Colonic mucosa (tissue), 4 donors: Measurements from ENCODE around the gene STK39. TPM values are rescaled to one million over a fixed set of nuclear protein-coding genes. Genes with fewer than 3 reads are reported as not detected.

Experiments
- DNase-seq: peaks from one replicate; pipeline ENCODE4 v3.0.0-alpha.2; 2020
- H3K27ac ChIP-seq: fragments of 200-600 bp; one replicate; pipeline ENCODE4 v1.8.0; 2021
- H3K27me3 ChIP-seq: fragments of 200-600 bp; one replicate; pipeline ENCODE4 v1.8.0; 2021
- H3K36me3 ChIP-seq: fragments of 200-600 bp; one replicate; pipeline ENCODE4 v1.8.0; 2021
- H3K4me1 ChIP-seq: fragments of 200-600 bp; one replicate; pipeline ENCODE4 v1.8.0; 2021; ENCODE audit warnings: mild to moderate bottlenecking
- H3K4me3 ChIP-seq: fragments of 200-600 bp; one replicate; pipeline ENCODE4 v1.8.0; 2021
- H3K9ac ChIP-seq, 2 donors: one replicate each; pipeline ENCODE4 v1.7.0; 2013; ENCODE audit warnings: control low read depth in 2 of 2, low read depth in 2 of 2, low read length in 2 of 2
- H3K9me3 ChIP-seq: fragments of 200-600 bp; one replicate; pipeline ENCODE4 v1.8.0; 2021
- intact Hi-C: fragments of 100-400 bp; cut with DNase I; formaldehyde crosslinking; loops from one replicate; pipeline ENCODE4 v1.14.1; 2022
- total RNA-seq, 2 donors: library from RNA; stranded (reverse); fragmentation: NEBNext Ultra II Directional in 1 of 2; extraction: Animal tissue kit (Norgen Biotek cat#: 25700) in 1 of 2; gene quantifications; one replicate each; pipeline ENCODE4 v1.2.1, GENCODE V29; 2021
- TF ChIP-seq, protein P1 (sequence below): fragments of 200-600 bp; IDR thresholded peaks from one replicate; pipeline ENCODE4 v1.8.0; 2022; ENCODE audit warnings: antibody characterized with exemption, mild to moderate bottlenecking
- donor health status: healthy.
- donor health status: DM: no; HTN: no; CAD: no.
- donor health status: DM: no; HTN: no; CAD: no.

Gene STK39
- total RNA-seq, 2 donors from 2014 or later, result 35.9 to 41.2 TPM

DNA sequence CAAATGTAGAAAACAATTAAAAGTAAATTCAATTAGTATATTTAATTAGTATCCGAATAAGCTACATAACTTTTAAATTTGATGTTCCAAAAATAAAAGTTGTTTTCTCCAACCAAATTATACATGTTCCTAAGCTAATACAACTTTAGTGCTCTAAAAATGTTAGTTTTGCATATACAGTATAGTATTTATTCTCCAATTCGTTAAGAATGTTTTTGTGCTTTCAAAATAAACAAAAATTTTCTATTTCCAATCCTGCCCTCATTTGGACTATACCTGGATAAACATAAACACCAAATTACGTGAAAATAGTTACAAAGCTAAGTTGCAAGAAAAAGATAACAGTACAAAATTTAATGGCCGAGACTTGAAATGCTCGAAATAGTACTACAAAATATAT is 71.9 kb downstream of the STK39 start:
- intact Hi-C loops, result no loop called here
- no peak for DNase-seq
- Histone ChIP-seq H3K27ac (no peak overlapping the region), H3K9me3 (no peaks in the 10 kb centered on the region), H3K27me3 (no peaks in the 10 kb centered on the region), H3K9ac (no peak overlapping the region), H3K36me3 (no peaks in the 10 kb centered on the region), H3K4me3 (no peak overlapping the region), H3K4me1 (no peaks in the 10 kb centered on the region)
- TF ChIP-seq, protein P1, sequence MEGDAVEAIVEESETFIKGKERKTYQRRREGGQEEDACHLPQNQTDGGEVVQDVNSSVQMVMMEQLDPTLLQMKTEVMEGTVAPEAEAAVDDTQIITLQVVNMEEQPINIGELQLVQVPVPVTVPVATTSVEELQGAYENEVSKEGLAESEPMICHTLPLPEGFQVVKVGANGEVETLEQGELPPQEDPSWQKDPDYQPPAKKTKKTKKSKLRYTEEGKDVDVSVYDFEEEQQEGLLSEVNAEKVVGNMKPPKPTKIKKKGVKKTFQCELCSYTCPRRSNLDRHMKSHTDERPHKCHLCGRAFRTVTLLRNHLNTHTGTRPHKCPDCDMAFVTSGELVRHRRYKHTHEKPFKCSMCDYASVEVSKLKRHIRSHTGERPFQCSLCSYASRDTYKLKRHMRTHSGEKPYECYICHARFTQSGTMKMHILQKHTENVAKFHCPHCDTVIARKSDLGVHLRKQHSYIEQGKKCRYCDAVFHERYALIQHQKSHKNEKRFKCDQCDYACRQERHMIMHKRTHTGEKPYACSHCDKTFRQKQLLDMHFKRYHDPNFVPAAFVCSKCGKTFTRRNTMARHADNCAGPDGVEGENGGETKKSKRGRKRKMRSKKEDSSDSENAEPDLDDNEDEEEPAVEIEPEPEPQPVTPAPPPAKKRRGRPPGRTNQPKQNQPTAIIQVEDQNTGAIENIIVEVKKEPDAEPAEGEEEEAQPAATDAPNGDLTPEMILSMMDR, result no peak

DNA sequence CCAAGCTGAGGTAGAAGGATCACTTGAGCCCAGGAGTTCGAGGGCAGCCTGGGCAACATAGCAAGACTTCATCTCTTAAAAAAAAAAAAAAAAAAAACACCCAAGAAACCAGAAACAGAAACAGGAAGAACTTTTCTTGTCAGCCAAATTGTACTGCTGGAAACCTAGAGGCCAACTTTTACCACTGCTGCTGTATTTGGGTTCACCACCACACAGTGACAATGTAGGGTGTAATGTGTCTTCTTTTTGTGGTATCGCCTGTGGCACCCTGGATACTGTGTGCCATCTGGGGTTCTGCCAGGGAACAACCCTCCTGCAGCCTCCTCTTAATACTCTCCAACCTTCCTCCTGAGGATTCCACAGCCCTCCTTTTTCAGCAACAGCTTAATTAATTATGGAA is 72.6 kb downstream of the STK39 start:
- Histone ChIP-seq H3K9ac (no peak overlapping the region), H3K27me3 (no peaks in the 10 kb centered on the region), H3K36me3 (no peaks in the 10 kb centered on the region), H3K4me1 (no peaks in the 10 kb centered on the region), H3K27ac (no peak overlapping the region), H3K4me3 (no peak overlapping the region), H3K9me3 (no peaks in the 10 kb centered on the region)
- no peak for DNase-seq
- intact Hi-C loops, result no loop called here
- TF ChIP-seq, protein P1, result no peak

DNA sequence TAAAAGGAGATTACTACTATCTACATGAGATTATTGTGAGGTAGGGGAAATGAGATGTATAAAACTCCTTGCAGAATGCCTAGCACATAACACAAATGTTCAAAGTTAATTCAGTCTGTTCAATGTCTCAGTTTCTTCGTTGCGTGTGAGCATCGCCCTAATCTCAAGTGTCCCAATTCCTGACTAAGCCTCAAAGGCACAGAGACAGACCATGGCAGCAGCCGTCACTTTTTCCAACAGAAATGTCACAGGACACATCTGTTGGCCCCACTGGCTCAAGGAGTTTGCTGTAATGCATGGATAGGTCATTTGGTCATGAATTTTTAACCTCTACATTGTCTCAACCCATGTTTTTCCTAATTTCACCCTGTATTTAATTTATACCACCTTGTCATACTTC is 75.3 kb downstream of the STK39 start:
- H3K27me3 ChIP-seq, result no peaks in the 10 kb centered on the region
- no peak overlapping the region for H3K4me3 ChIP-seq
- no peaks in the 10 kb centered on the region for H3K9me3 ChIP-seq
- TF ChIP-seq, protein P1, result no peak
- no peaks in the 10 kb centered on the region for H3K4me1 ChIP-seq
- DNase-seq, result no peak
- H3K36me3 ChIP-seq, result no peaks in the 10 kb centered on the region
- intact Hi-C loops, result no loop called here
- H3K27ac ChIP-seq, result no peak overlapping the region
- H3K9ac ChIP-seq, result no peak overlapping the region

DNA sequence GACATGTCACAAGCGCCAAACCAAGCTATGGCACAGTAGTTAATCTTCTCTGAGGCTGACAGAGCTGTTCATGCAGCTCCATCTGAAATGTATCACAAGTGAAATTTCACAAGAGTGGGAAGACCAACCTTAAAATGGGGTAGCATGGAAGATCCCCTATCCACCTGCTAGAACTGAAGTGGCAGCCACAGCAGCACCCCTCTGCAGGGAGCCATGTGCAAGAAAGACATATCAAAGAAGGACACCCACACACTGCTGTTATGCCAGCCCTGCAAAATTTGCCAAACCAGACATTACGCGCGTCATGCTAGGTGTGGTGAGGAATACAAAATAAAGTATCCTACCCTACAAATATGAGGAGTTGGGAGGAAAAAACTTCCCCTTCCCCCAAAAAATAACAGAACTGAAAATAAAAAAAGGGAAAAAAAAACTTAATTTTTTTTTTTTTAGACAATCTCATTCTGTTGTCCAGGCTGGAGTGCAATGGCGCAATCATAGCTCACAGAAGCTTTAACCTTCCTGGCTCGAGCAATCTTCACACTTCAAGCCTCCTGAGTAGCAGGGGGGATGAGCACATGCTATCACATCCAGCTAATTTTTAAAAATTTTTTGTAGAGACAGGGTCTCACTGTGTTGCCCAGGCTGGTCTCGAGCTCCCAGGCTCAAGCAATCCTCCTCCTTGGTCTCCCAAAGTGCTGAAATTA is 76.2 kb downstream of the STK39 start:
- no peak overlapping the region for H3K27ac ChIP-seq
- no peak overlapping the region for H3K9ac ChIP-seq
- TF ChIP-seq, protein P1, result no peak
- DNase-seq, result no peak
- H3K27me3 ChIP-seq, result no peaks in the 10 kb centered on the region
- H3K9me3 ChIP-seq, result no peaks in the 10 kb centered on the region
- intact Hi-C loops, result no loop called here
- H3K4me3 ChIP-seq, result no peak overlapping the region
- H3K4me1 ChIP-seq, result no peaks in the 10 kb centered on the region
- H3K36me3 ChIP-seq, result no peaks in the 10 kb centered on the region

DNA sequence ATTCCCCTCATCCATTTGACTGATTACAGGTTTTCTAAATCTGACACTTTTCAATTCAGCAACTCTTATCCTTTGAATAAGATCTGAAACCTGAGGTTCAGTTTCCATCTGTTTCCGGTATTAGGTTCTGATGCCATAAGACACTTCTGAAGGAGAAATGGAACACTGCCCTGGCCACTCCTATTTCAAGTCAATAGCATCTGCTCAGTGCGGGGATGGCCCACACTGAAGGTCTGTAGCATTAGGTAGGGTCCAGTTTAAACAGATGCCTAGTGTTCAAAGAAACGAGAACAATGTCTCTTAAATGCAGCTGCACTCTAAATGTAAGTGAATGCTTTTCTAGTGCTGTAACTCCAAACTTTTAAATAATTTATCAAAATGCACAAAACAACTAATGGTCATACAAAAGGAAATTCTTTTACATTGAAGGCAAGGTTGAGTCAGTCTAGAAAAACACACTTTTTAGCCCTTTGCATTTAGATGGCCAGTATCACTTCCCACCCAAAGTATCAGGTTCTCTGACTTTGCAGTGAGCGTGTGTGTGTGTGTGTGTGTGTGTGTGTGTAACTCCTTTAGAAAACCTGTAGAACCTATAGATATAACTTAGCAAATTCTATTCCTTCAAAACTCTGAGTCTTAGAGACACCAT is 78.2 kb downstream of the STK39 start:
- no peak overlapping the region for H3K4me3 ChIP-seq
- TF ChIP-seq, protein P1, result no peak
- intact Hi-C loops, result no loop called here
- H3K36me3 ChIP-seq, result no peaks in the 10 kb centered on the region
- DNase-seq, result no peak
- no peak overlapping the region for H3K9ac ChIP-seq
- no peak overlapping the region for H3K27ac ChIP-seq
- H3K4me1 ChIP-seq, result no peaks in the 10 kb centered on the region
- H3K9me3 ChIP-seq, result no peaks in the 10 kb centered on the region
- no peaks in the 10 kb centered on the region for H3K27me3 ChIP-seq
